Psoas muscle (tissue), 8 donors: ENCODE measurements around the gene PRR12. TPM values are rescaled to one million over a fixed set of nuclear protein-coding genes. Genes with fewer than 3 reads are reported as not detected.

Source experiments
- ATAC-seq, 4 donors: fragments of 200-7000 bp; cut with Tn5 transposase; one replicate each; pipeline ENCODE4 v1.9.1; 2020; ENCODE audit warnings: moderate library complexity in 3 of 4, mild to moderate bottlenecking in 2 of 4
- DNase-seq, 2 donors: peaks; one replicate each; pipeline ENCODE4 v3.0.0-alpha.2; 2020
- H3K27ac ChIP-seq: fragments of 200-600 bp; one replicate; pipeline ENCODE4 v1.8.0; 2022
- H3K27me3 ChIP-seq, 3 donors: fragments of 200-600 bp in 1 of 3; one replicate each; pipeline versions ENCODE4 v1.6.1 to v1.8.0; 2013 to 2022; ENCODE audit warnings: low read length in 2 of 3, mild to moderate bottlenecking in 2 of 3, moderate library complexity in 1 of 3; ENCODE audit not compliant: insufficient read depth in 3 of 3
- H3K36me3 ChIP-seq, 2 donors: fragments of 200-600 bp in 1 of 2; one replicate each; pipeline versions ENCODE4 v1.6.1 to v1.8.0; 2013 to 2022; ENCODE audit warnings: low read depth in 1 of 2, mild to moderate bottlenecking in 1 of 2, moderate library complexity in 1 of 2; ENCODE audit not compliant: insufficient read depth in 1 of 2
- H3K4me1 ChIP-seq: fragments of 200-600 bp; one replicate; pipeline ENCODE4 v1.8.0; 2022
- H3K4me3 ChIP-seq: fragments of 200-600 bp; one replicate; pipeline ENCODE4 v1.8.0; 2022; ENCODE audit warnings: mild to moderate bottlenecking
- H3K9me3 ChIP-seq: fragments of 200-600 bp; one replicate; pipeline ENCODE4 v1.8.0; 2022
- WGBS, 3 donors: extraction: QIAGEN DNeasy Blood & Tissue Kit; methylation state at CpG; one replicate each; pipeline versions ENCODE4 v1.1.6 to v1.1.7; 2013; 5-methylcytosine and 5-hydroxymethylcytosine counted together
- intact Hi-C, 2 donors: fragments of 100-400 bp; cut with DNase I; formaldehyde crosslinking; loops; one replicate each; pipeline versions ENCODE4 v1.11.0 to v1.14.2; 2022
- polyA plus RNA-seq, 3 donors: library from polyadenylated mRNA; stranded (reverse); fragments of 200-250 nt; gene quantifications; one replicate each; pipeline ENCODE4 v1.2.3, GENCODE V29; 2013
- total RNA-seq, 4 donors: library from RNA; stranded (reverse); fragmentation: NEBNext Ultra II Directional in 2 of 4; extraction: Animal tissue kit (Norgen Biotek cat#: 25700) in 2 of 4; gene quantifications; one replicate each; pipeline versions ENCODE4 v1.2.1 to v1.2.4, GENCODE V29; 2021 to 2023
- TF ChIP-seq, protein P1 (sequence below): fragments of 200-600 bp; IDR thresholded peaks from one replicate; pipeline ENCODE4 v1.8.0; 2022; ENCODE audit warnings: antibody characterized with exemption
- donor health status: healthy with polysubstance abuse.
- donor health status: DM: no; HTN: no; CAD: no; lungs with moderate emphysema.
- donor health status: Bipolar disorder and iron deficiency.
- donor health status: healthy.
- donor health status: DM: yes; HTN: yes; CAD: no.
- donor health status: DM: no; HTN: no; CAD: no.
- donor health status: DM: no; HTN: no; CAD: no.
- donor health status: DM: yes; HTN: yes; CAD: no.

PRR12 gene
- total and polyA plus RNA-seq, 7 donors, result 2.3 to 15.1 (median 7.1) TPM

DNA sequence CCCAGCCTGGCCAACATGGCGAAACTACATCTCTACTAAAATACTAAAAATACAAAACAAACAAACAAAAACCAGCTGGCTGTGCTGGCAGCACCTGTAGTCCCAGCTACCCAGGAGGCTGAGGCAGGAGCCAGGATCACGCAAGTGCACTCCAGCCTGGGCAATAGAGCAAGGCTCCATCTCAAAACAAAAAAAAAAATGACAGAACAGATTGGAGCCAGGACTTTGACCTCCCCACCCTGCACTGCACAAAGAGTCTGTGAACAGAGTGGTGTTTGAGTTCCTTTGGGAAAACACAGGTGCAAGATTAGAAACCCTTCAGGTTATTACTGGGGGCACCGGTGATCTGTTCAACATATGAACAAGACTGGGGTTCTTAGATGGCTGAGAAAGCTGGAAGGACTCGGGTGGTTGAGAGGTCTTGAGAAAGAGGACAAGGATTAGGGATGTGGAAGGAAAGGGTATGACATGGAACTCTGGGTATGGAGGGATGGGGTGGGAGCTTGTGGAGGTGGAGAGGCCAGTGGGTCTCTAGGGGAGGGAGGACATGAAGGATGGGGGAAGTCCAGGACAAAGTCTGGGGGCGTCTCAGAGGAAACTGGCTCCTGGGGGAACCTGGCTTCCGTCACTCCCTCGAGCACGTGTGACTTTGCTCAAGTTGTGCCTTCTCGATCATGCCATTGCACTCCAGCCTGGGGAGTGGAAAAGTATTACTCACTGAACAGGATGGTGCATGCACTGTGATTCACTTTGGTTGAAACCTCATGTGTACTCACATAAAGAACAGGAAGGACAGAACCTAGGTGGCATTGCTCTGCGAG lies 37.3 kb upstream of the PRR12 start:
- Histone ChIP-seq H3K27me3 (no peaks in the 10 kb centered on the region), H3K27ac (peak overlapping the region; percentile 21), H3K9me3 (no peaks in the 10 kb centered on the region), H3K4me1 (no peaks in the 10 kb centered on the region), H3K36me3 (peaks cover 5 to 58% of the 10 kb centered on the region in 2 donors), H3K4me3 (no peak overlapping the region)
- ATAC-seq (no peak), DNase-seq (no peak)
- TF ChIP-seq, protein P1, sequence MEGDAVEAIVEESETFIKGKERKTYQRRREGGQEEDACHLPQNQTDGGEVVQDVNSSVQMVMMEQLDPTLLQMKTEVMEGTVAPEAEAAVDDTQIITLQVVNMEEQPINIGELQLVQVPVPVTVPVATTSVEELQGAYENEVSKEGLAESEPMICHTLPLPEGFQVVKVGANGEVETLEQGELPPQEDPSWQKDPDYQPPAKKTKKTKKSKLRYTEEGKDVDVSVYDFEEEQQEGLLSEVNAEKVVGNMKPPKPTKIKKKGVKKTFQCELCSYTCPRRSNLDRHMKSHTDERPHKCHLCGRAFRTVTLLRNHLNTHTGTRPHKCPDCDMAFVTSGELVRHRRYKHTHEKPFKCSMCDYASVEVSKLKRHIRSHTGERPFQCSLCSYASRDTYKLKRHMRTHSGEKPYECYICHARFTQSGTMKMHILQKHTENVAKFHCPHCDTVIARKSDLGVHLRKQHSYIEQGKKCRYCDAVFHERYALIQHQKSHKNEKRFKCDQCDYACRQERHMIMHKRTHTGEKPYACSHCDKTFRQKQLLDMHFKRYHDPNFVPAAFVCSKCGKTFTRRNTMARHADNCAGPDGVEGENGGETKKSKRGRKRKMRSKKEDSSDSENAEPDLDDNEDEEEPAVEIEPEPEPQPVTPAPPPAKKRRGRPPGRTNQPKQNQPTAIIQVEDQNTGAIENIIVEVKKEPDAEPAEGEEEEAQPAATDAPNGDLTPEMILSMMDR, result no peak
- WGBS, 3 donors, result 59 to 77% (median 60%) methylated on average over 10 of the region's 10 CpGs
- intact Hi-C loops, result no loop called here

DNA sequence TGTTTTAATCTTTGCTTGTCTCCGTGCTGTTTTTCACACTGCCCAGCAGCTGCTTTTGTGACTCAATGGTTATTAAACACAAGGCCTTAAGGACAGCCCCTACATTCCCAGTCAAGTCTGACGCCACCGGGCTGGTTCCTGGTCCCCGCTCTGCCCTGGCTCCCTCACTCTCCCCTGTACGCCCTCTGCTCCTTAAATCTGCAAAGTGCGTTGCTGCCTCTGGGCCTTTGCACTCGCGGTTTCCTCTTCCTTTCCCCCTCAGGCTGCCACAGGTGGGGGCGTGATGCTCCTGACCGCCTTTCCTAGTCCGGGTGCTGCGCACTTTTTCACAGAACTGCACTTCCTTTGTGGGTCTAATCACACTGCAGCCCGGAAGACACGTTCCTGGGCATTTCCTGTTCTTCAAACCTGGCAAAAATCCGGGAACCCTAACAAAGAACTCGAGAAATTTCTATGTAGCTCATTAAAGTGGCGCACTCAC lies 36.2 kb upstream of the PRR12 start:
- TF ChIP-seq, protein P1, result no peak
- Histone ChIP-seq H3K27me3 (no peaks in the 10 kb centered on the region), H3K4me3 (no peak overlapping the region), H3K4me1 (peaks cover 3% of the 10 kb centered on the region), H3K36me3 (peaks cover 5 to 68% of the 10 kb centered on the region in 2 donors), H3K9me3 (no peaks in the 10 kb centered on the region), H3K27ac (peak overlapping the region; percentile 21)
- intact Hi-C loops, result no loop called here
- peak in 2 of 4 donors; percentile 13 to 14 for ATAC-seq
- WGBS, 3 donors, result 73 to 74% (median 73%) methylated on average over 17 of the region's 17 CpGs
- peak in 1 of 2 donors; percentile 26 for DNase-seq

DNA sequence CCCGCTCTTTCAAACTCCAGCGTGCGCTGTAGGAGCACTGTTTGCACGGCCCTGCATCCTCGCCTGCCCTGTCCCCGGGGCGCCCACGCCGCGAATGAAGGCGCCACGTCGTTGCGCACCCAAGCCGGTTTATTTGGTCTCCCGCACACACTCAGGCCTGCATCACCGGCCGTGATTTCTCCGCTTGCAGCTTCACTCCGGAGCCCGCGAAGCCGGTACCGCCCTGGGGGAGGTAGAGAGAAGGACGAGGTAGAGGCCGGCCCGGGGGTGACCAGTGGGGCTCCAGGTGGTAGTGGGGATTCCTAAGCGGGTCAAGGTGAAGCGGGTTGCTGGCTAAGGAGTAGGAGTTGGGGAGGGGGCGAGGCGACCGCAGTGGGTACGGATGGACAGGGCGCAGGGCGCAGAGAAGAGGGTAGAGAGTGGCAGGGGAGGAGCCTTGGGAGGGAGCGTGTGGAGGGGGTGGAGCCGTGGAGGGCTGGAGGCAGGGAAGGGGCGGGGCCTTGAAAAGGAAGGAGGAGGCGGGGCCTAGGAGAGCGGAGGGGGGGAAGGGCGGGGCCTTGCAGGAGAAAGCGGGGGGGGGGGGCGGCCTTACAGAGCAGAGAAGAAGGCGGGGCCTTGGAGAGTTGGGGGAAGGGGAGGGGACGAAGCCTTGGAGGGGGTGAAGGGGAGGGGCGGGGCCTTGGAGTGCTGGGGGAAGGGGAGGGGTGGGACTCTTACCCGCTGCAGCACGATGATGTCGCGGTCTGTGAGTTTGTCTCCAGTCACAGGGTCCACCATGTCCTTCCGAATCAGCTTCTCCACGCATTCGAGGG lies 35.2 kb upstream of the PRR12 start:
- WGBS, 3 donors, result 81 to 90% (median 85%) methylated on average over 44 to 51 of the region's 53 CpGs
- ATAC-seq (peak; percentile 46 to 70 (median 56)), DNase-seq (peak; percentile 62 to 85)
- Histone ChIP-seq H3K9me3 (no peaks in the 10 kb centered on the region), H3K27me3 (no peaks in the 10 kb centered on the region), H3K4me3 (no peak overlapping the region), H3K4me1 (peaks cover 14% of the 10 kb centered on the region), H3K27ac (peak overlapping the region; percentile 36), H3K36me3 (peaks cover 5 to 67% of the 10 kb centered on the region in 2 donors)
- intact Hi-C loops, result no loop called here
- TF ChIP-seq, protein P1, result no peak

DNA sequence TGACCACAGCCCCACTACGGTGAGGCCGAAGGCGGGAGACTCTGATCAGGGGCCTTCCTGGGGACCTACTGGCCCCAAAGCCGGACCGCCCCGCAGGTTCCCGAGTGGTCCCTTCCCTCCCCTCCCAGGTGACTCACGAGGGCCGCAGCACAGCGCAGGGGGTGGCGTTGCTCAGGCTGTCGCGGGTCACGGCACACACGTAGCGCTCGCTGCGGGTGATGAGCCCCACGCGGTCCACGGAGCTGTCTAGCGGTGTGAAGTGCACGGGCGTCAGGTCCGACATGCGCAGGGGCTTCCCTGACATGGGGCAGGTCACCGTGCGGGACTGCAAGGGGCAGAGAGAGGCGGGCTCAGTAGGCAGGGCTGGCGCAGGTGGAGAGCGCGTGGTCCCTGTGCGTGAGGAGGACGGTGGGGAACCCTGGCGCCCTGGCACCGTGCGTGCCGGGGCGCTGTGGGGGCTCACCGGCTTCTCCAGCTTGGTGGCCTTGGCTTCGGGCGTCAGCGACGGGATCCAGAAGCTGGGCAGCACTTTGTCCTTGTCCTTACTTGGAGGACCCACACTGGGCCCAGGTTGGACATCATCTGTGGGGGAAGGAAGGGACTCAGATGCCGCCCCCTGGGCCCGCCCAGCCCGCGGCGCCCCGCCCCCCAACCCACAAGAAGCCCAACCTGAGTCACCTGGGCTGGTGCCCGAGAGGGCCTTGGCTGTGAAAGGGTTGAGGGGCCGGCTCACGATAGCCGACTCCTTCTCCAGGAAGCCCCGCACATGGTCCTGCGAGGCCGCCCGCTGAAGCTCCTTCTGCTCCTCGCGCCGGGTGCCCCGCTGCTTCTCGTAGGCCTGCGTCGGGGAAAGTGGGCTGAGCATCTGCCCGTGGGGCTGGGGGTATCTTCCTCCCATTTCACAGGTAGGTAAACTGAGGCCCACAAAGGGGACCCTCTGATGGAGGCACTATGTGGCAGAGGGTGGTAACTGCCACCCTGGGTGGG lies 34.3 kb upstream of the PRR12 start:
- intact Hi-C loops, result no loop called here
- H3K9me3 ChIP-seq, result no peaks in the 10 kb centered on the region
- peak in 1 of 2 donors; percentile 28 for DNase-seq
- TF ChIP-seq, protein P1, result no peak
- 79 to 84% (median 82%) methylated on average over 56 to 66 of the region's 66 CpGs for WGBS, 3 donors
- H3K27ac ChIP-seq, result peak overlapping the region; percentile 36
- no peak overlapping the region for H3K4me3 ChIP-seq
- H3K36me3 ChIP-seq, result peaks cover 5 to 65% of the 10 kb centered on the region in 2 donors
- peaks cover 23% of the 10 kb centered on the region for H3K4me1 ChIP-seq
- no peak for ATAC-seq
- H3K27me3 ChIP-seq, result no peaks in the 10 kb centered on the region
